HG03565 (cell line): ENCODE measurements around the gene S100PBP.

ENCODE experiments used
- ATAC-seq: cut with Tn5 transposase; IDR thresholded peaks from one replicate; pipeline ENCODE4 v1.9.1; 2021; ENCODE audit warnings: mild to moderate bottlenecking, moderate library complexity; ENCODE audit not compliant: unreplicated experiment

The S100PBP gene

DNA sequence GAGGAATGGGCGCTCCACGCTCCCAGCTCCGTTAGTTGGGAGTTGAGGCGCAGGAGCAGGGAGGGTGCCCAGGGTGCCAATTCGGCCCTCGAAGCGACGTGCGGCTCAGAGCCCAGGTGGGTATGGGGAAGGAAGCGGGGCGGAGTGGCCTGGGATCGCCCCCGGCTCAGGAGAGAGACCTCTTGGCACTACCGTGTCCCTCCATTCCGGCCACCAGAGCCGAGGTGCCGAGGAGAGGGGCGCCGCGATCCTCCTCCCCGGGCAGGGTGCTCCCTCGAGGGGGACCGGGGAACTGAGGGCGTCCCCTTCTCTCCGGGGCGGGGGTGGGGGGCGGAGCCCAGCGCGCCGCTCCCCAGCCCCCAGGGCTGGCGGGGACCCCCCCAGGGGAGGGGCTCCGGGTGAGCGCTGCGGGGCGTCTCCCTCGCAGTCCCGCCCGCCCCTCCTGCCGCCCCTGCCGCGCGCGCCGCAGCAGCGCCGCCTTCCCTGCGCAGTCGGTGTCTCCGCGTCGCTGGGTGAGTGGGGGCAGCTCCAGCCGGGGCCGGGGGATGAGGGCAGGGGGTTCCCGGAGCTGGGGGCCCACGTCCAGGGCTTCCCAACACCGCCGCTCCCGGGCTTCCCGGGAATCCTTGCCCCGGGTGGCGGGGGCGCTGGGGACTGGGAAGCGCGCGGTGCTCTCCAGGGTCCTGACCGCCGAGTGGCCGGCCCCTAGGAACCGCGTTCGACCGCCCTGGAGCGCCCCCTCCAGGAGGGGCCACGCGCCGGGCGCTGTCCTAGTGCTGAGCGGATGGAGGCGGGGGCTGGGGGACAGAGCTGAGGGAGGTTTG lies 68.8 kb downstream of the S100PBP start, which contains the start of gene HPCA:
Gene HPCA (plus strand): TSS at position 488 of the 824 bp plus-strand sequence. CDS start 2,408 bp downstream, outside the sequence.
- no peak for ATAC-seq

DNA sequence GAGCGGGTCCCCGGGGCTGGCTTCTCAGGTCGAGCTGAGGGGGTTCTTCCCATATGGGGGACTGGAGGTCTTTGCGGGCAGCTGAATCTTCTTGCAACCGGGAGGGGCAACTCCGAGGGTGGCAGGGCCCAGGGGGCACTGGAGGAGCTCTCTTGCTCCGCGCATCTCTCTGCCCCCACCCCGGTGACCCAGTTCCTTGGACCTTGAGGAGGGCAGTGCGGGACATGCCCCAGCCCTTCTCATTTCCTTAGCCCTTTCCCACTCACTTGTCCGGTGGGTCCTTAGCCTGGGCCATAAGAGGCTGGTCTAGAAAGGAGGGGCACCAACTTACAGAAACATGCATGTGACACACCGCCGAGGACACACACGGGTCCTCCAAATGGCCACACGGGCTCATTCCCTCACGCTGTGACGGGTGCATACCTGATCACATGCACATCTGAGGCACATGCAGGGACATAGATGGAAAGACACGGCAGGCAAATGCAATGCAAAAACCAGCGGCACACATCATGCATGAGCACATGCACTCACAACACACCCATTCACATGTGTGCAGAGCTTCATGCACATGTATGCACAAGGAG lies 69.5 kb downstream of the S100PBP start:
- no peak for ATAC-seq

DNA sequence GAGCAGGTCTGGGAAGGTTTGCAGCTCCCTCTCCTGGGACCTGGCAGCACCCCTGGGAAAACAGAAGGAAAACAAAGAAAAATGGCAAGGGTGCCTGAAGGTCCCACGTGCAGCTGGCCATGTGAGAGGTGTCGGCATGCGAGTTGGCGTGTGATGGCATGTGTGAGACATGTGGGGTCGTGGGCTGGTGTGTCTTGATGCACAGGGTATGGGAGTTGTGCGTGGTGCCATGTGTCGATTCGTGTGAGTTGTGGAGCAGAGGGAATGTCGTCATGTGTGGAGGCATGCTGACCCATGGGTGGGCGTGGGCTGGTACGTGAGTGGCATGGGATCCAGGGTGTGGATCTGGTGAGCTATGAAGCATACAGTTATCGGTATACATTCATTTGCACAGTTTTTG lies 70.2 kb downstream of the S100PBP start:
- ATAC-seq: no peak

DNA sequence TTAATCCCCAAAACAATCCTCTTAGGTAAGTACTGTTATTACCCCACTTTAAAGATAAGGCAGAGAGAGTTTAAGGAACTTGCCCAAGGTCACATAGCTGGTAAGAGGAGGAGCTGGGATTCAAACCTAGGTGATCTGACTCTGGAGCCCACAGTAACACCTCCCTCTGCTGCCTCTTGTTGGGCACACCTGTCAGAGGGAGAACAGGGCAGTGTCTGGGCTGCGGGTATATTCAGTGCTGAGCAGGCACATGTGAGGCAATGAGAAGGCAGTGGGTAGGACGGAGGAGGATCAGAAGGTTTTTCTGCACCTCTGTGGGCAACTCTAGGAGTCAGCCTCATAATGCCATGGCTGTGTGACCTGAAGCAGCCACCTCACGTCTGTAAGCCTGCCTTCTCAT lies 70.7 kb downstream of the S100PBP start:
- no peak for ATAC-seq

DNA sequence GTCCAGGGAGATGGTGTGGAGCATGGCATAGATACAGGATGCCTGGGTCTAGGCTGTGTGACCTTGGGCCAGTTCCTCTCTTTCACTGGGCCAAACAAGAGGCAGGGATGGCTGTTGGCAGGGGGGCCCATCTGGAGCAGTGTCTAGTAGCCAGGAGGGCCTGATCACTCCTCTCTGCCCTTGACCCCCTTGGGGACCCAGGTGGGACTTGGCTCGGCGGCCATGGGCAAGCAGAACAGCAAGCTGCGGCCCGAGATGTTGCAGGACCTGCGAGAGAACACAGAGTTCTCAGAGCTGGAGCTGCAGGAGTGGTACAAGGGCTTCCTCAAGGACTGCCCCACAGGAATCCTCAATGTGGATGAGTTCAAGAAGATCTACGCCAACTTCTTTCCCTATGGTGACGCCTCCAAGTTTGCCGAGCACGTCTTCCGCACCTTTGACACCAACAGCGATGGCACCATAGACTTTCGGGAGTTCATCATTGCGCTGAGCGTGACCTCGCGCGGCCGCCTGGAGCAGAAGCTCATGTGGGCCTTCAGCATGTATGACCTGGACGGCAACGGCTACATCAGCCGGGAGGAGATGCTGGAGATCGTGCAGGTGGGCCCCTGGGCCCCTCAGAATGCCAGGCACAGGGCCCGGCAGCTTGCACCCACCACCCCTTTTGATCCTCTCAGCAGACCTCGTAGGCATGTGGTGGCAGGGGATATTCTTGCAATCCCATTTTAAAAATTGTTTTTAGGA lies 71.4 kb downstream of the S100PBP start:
- ATAC-seq: no peak

DNA sequence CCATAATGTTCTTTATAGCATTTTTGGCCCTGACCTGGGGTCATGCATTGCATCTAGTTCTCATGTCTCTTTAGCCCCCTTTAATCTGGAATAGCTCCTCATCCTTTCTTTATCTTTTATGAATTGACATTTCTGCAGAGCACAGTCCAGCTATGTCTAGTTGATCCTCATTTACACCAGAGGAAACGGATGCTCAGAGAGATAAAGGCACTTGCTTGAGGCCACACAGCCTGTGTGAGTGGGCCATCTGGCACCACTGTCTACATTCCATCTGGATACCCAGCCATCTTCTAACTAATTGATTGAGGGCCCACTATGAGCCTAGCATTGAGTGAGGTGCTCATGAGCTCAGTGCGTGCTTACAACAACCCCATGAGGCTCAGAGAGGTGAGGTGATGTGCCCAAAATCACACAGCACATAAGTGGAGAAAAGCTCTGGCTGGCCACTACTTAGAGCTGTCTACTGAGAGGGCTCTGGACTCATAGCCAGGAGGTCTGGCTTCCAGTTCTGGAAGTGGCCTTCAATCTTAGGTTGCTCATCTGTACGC lies 72.4 kb downstream of the S100PBP start:
- no peak for ATAC-seq

DNA sequence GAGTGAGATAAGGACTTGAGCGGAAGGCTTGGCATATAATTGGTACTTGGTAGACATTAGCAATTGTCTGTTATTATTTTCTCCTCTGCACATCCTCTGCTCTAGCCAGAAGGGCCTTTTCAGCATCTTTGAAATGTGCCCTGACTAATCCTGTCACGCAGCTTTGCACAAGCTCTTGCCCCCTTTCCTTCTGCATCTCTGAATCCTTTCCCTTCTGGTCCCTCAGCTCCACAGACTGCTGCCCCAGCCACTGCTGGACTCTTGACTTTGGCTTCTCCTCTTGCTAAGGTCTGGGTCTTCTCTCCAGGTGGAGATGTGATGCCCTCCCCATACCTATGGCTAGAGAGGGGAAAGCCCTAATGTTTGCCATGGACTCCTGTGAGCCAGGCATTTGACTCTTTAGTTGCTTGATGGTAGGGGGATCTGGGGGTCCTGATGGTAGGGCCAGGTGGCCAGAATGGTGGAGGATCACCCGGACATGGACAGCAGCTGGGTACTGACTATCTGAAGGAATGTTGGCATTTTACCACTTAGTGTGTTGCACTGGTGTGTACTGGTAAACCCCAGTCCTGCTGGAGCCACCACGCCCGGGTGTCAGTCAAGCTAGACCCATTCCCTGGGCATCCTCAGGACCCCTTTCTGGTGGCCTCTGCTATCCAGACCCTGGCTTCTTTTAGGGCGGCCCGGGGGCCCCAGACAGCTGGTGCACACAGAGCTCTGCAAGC lies 73.2 kb downstream of the S100PBP start:
- no peak for ATAC-seq

DNA sequence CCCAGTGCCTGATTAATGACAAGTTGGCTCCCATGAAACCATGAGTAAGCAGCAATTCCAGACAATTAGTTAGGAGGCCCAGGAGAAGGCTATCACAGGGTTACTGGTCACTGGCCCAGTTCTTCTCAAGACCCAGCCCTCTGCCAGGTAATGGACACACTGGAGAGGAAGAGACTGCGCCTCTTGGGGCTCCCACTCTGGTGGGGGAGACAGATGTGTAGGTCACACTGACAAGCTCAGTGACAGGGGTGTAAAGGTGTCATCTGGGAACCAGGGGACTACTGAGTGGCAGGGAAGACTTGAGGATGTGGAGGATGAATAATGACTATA lies 73.8 kb downstream of the S100PBP start:
- no peak for ATAC-seq

DNA sequence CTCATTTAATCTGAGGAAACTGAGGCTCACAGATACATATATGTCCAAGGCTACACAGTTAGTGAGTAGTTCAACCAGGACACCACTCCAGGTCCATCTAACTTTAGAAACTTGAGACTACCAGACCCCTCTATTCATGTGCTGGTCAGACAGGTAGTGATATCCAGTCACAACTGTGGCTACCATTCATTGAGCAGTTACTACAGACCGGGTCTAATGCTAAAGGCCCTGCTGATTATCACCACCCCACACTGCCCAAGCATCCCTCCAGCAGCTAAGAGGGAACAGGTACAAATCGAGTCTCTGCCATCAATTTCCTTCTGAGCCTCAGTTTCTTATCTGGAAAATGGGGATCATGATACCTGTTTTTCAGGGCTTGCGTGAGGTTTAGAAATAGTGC lies 74.2 kb downstream of the S100PBP start:
- no peak for ATAC-seq

DNA sequence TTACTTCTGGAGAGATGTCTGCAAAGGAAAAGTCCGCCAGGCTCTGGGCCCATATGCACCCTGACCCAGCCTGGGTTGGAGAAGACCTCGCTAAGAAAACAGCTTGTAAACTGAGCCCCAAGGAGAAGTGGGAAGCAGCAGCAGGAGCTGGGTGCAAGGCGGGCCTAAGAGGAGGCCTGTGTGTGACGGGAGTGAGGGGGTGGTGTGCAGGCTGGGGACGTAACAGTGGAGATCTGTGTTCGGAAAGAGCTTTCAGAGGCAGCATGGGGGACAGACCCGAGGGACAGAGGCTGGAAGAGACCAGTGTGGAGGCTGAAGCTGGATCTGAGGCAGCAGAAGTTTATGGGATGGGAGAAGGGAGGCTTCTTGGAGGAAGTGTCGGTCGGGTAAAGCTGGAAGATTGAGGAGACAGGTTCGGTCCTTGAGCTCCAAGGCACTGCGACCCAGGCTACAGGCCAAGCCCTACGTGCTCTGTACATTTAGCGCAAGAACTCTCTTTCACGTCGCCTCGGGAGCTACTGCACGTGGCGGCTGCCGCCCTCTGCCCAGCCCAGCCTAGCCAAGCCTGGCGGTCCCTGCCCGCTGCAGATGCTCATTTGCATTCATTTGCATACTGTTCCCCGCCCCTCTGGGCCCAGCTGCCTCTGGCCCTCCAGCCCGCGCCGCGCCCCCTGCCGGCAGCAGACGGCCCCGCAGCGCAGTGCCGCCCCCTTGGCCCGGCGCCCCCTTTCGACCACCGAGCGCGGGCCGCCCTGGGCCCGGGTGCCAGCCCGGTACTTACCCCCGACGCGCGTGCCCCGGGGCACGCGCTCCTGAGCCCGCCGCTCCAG lies 75.1 kb downstream of the S100PBP start:
- ATAC-seq: no peak

DNA sequence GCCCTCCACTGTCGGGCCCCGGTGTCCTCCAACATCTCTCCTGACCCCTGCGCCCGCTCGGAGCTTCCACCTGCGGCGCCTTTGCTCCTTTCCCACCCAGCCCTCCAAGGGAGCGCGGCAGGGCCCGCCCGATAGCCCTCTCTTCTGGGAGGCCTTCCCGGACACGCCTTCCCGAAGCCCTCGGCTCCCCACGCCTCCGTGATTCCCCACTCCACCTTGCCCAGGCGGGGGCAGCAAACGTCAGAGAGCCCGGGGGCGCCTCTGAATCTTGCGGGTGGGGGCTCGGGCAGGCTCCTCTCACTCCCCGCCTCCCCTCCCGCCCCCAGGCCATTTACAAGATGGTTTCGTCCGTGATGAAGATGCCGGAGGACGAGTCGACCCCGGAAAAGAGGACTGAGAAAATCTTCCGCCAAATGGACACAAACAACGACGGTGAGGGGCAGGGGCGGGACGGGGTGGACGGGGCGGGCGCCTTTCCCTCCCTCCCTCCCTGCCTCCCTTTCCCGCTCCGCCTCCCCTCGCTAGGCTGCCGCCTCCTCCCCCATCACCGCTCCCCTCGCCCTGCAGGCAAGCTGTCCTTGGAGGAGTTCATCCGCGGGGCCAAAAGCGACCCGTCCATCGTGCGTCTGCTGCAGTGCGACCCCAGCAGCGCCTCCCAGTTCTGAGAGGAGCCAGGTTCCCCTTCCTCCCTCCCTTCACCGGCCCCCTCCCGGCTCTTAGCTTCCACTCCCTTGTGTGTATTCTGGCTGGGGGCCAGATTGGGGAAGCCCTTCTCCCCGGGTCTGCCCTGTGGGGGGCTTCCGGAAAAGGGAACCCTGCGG lies 76.0 kb downstream of the S100PBP start:
- ATAC-seq: no peak

DNA sequence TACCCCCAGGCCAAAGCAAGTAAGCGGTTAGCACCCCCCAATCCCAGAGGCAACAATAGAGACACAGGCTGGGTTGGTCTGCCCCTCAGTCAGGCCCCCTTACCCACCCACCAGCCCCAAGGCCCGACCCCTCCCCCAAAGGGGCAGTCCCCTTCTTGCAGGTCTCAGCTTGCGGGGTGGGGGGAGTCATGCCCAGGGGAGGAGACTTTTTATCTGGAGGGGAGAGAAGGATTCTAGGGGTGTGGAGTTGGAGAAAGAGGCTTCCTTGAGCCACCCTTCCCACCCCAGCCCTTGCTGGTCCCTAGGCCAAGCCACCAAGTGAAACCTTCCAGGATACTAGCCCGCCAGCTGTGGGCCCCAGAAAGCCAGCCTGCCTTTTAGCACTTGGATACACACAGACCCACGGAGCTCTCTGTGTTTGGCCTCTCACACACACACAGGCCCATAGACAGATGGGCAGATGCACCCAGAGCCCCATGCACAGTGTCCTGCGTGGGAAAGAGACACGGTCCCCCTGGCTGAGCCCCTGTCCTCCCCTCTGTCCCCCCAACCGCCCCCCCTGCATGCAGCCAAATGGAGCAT lies 76.7 kb downstream of the S100PBP start:
- ATAC-seq: no peak

DNA sequence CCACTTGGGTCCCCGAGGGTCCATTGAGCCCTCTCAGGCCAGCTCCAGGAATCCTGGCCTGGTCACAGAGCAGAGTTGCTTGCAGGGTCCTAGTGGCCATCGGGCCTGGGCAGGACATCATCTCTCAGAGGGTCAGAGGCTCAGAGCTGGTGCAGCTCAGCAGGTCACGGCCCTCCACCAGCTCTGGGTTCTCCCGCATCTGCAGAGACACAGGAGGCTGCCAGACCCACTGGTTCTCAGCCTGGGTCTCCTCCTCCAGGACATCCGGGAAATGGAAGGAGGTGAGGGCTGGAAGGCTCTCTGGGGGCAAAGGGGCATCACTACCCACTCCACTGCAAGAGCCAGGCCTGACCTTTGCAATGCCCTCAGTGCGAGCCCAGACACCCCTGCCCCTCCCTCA lies 77.2 kb downstream of the S100PBP start:
- ATAC-seq: no peak

DNA sequence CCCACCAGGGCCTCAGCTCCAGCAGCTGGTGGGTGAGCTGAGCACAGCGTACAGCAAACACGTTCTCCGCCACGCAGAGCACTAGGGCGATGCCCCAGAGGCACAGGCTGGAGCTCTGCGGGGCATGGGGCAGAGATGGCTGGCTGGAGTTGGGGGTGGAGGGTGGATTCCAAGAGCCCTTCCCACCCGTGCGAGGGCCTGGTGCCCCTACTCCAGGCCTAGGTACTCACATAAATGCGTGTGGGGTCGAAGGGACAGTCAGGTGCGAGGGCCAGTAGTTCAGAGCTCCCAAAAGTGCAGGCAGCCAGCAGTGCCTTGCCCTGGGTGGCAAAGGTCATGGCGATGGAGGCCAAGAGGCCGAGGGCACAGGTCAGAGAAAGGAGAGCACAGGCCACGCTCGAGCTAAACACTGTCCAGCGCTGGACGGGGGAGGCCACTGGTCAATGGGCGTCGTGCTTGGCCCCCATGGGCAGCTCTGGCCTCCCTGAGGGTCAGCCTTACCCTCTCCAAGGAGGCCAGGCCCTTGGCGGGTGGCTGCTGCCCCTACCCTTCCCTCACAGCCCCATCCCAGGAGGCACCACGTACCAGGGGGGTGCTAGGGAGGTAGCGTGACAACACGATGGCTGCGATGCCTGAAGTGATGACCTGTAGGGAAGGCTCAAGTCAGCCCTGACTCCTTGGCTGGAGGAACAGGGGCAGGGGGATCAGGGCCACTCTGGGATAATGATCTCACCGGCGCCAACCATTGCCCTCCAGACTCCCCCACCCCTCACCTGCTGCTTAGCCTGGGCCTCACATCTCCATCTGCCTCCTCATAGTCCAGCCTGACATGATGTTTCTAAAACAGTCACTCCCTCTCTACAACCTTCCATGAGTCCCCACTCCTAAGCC lies 78.1 kb downstream of the S100PBP start:
- no peak for ATAC-seq

DNA sequence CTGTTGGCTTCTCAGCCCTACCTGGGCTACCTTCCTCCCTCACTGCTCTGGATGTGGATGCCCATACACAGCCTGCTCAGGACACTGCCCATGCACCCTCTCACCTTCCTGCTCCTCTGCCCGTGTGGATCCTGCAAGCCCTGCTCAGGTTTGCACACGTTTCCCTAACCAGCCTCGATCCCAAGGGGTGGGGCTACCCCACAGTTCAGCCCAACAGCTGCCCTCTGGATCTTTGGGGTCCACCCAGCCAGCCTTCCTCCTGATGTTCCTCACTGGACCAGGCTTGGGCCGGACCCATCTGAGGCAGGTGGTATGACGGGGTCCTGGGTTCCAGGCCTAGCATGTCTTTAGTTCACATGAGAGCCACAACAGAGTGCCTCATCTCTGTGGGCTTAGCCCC lies 79.0 kb downstream of the S100PBP start:
- ATAC-seq: no peak

DNA sequence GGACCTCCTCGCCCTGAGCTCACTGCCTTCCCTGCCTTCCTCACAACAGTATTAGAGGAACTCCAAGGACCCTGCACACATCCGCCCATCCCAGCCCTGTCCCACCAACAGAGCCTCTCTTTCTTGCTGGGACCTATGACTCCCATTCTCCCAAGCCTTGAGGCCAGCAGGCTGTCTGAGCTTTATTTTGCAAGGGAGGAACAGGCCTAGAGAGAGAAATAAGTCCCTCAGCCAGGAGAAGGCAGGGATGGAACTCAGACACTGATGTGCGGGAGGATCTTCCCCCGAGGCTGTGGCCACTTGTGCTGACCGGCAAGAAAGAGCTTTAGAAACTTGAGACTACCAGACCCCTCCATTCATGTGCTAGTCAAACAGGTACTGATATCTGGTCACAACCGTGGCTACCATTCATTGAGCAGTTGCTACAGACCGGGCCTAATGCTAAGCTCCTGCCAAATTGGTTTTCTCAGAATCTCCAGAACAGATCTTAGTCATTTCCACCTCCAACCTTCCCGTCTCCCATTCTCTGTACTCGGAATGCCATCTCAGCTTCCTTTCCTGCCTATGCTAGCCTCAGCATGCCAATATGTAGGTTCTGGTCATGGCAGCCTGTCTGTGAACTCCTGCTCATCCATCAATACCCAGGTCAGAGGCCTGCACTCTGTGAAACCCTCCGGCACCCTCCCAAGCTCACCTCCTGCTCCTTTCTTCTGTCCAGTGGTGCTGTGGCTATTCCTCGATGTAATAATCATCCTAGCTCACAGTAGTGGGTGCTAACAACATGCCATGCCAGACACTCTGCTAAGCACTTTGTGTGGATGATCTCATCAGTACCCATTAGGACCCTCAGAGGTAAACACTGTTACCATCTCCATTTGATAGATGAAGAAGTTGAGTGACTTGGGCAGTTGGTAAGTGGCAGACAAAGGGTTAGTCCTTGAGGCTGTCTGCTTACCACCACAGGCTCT lies 79.9 kb downstream of the S100PBP start:
- no peak for ATAC-seq

DNA sequence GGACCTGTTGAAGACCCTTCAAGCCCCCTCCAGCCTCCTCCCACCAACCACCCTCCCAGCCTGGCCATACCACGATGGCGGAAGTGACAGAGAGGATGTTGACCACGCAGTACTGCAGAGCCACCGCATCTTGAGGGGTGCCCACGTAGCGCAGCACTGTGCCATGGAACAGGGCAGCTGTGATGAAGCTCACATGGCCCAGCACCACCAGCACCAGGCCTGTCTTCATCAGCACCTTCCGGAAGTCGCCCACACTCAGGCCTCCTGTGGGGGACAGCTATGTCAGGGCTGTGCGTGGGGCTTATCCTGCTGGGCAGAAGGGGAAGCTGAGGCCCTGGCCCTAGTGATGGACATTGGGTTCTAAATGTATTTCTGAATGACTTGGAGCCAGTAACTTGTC lies 80.6 kb downstream of the S100PBP start:
- ATAC-seq: no peak
